Measurements from ENCODE around the gene FNDC3B. TPM values are rescaled to one million over a fixed set of nuclear protein-coding genes. Genes with fewer than 3 reads are reported as not detected.

The FNDC3B gene
- total and polyA plus RNA-seq, 2 of the 8 experiments (the other 6 are each of a cell fraction or from before 2014, with no cell fraction given), result 14.1 to 44.4 TPM

- H3K27ac ChIP-seq (ENCODE audit: low read depth, low read length), result no peak overlapping the region
- H3K4ac ChIP-seq (replicated peaks; ENCODE audit: insufficient read length, low read depth, low read length), result no peak overlapping the region
- no peak overlapping the region for H2BK20ac ChIP-seq (ENCODE audit: low read length)
- no peak overlapping the region for H2AFZ ChIP-seq (ENCODE audit: low read length)
- H2BK15ac ChIP-seq (ENCODE audit: low read length), result no peak overlapping the region
- H3K4me2 ChIP-seq (ENCODE audit: insufficient read depth in 1 of 2, low read depth in 2 of 2, low read length in 2 of 2), result no peak overlapping the region
- H3K23ac ChIP-seq (ENCODE audit: insufficient read length), result no peak overlapping the region
- no peak overlapping the region for H2BK5ac ChIP-seq (ENCODE audit: low read depth, low read length)
- H3K18ac ChIP-seq (ENCODE audit: extremely low read depth, low read length), result no peak overlapping the region
- peaks cover 0 to under 1% of the 10 kb centered on the region in 2 experiments; a peak in 1 of 4 replicates for H3K79me2 ChIP-seq (ENCODE audit: control insufficient read depth in 1 of 2, insufficient read depth in 2 of 2, low read length in 2 of 2)
- no peak for TF ChIP-seq CHD2 (IDR thresholded peaks at IDR 0.05; ENCODE audit: low read length)
- no peak for TF ChIP-seq NANOG (IDR thresholded peaks at IDR 0.05; ENCODE audit: insufficient read depth, low read depth, low read length, poor library complexity, severe bottlenecking)
- no peak for TF ChIP-seq RBBP5 (IDR thresholded peaks at IDR 0.05; ENCODE audit: borderline replicate concordance, low read depth, low read length)
- TF ChIP-seq MAFK (IDR thresholded peaks at IDR 0.05; ENCODE audit: low read depth, low read length), result no peak
- TF ChIP-seq EP300 (IDR thresholded peaks at IDR 0.05; ENCODE audit: borderline replicate concordance in 1 of 2, low read depth in 2 of 2, low read length in 2 of 2), result no peak
- TF ChIP-seq SRF (IDR thresholded peaks at IDR 0.05; ENCODE audit: low read depth, low read length), result no peak
- TF ChIP-seq POLR2A (IDR thresholded peaks at IDR 0.05; ENCODE audit: control extremely low read depth in 1 of 2, low read depth in 2 of 2, low read length in 2 of 2), result no peak
- TF ChIP-seq SP4 (IDR thresholded peaks at IDR 0.05; ENCODE audit: low read length), result no peak
- TF ChIP-seq ASH2L (IDR thresholded peaks at IDR 0.05; ENCODE audit: low read length), result no peak
- TF ChIP-seq FOSL1 (IDR thresholded peaks at IDR 0.05; ENCODE audit: insufficient read depth, low read depth, low read length), result no peak
- TF ChIP-seq JUN (IDR thresholded peaks at IDR 0.05; ENCODE audit: low read depth, low read length), result no peak
- no peak for TF ChIP-seq TBP (IDR thresholded peaks at IDR 0.05; ENCODE audit: low read depth, low read length)
- TF ChIP-seq CREB1 (IDR thresholded peaks at IDR 0.05), result no peak
- H3K9me3 ChIP-seq (ENCODE audit: insufficient read depth in 2 of 2, low read depth in 1 of 2, low read length in 1 of 2), result no peaks in the 10 kb centered on the region
- FAIRE-seq, result no peak
- H4K91ac ChIP-seq (replicated peaks; ENCODE audit: insufficient read length, low read length), result no peak overlapping the region
- H2BK12ac ChIP-seq (ENCODE audit: low read depth, low read length), result no peak overlapping the region
- no peak overlapping the region for H2AK5ac ChIP-seq (ENCODE audit: low read depth, low read length)
- no peak overlapping the region for H4K8ac ChIP-seq (ENCODE audit: extremely low read depth, insufficient read depth, low read length)
- H4K20me1 ChIP-seq (replicated peaks in 1 of 2; ENCODE audit: control insufficient read depth in 1 of 2, insufficient read depth in 2 of 2, low read length in 2 of 2), result no peaks in the 10 kb centered on the region
- POLR2A ChIA-PET (ENCODE audit: partially characterized antibody), result no interaction called here
- 92% methylated on average over 1 of the region's 1 CpG; no CpG with 5 or more reads in 1 of the 2 experiments for WGBS, 2 experiments (ENCODE audit: extremely low coverage in 1 of 2, insufficient coverage in 1 of 2, insufficient read length in 1 of 2, insufficient replicate concordance in 2 of 2, low coverage in 1 of 2, low lambda C conversion rate in 2 of 2, missing lambda C conversion rate in 1 of 2)
- DNase-seq (ENCODE audit: low read depth in 1 of 2, low spot score in 2 of 2), result no peak
- H4K5ac ChIP-seq (ENCODE audit: insufficient read length, low read depth, low read length), result no peak overlapping the region
- no peaks in the 10 kb centered on the region for H3K27me3 ChIP-seq (replicated peaks in 1 of 4; ENCODE audit: control insufficient read depth in 3 of 4, extremely low read depth in 1 of 4, insufficient read depth in 3 of 4, low read length in 3 of 4)
- no peak overlapping the region for H3K56ac ChIP-seq (replicated peaks; ENCODE audit: insufficient read length, low read depth, low read length)
- no peak overlapping the region for H2BK120ac ChIP-seq (replicated peaks; ENCODE audit: low read depth, low read length)
- H3K9ac ChIP-seq (replicated peaks in 1 of 4; ENCODE audit: extremely low read depth in 1 of 4, low read depth in 3 of 4, low read length in 3 of 4), result no peak overlapping the region
- H3K79me1 ChIP-seq (ENCODE audit: low read depth, low read length), result no peaks in the 10 kb centered on the region
- H3K4me1 ChIP-seq (replicated peaks in 1 of 4; ENCODE audit: control insufficient read depth in 3 of 4, insufficient read depth in 4 of 4, low read length in 3 of 4), result peaks cover 0 to 10% (median 3%) of the 10 kb centered on the region in 4 experiments; a peak in 3 of 7 replicates
- H3K14ac ChIP-seq (ENCODE audit: insufficient read length), result no peak overlapping the region
- CTCF ChIA-PET (ENCODE audit: partially characterized antibody), result interaction anchor here (1.1 kb wide), 1 partner anchor 79 kb away, joined by 3 read pairs; no protein-coding TSS in a partner anchor
- H3K4me3 ChIP-seq (ENCODE audit: extremely low read depth in 1 of 4, insufficient read depth in 2 of 4, low read depth in 3 of 4, low read length in 4 of 4), result no peak overlapping the region
- H3K23me2 ChIP-seq (ENCODE audit: low read depth, low read length), result no peaks in the 10 kb centered on the region
- H3K36me3 ChIP-seq (ENCODE audit: control insufficient read depth in 2 of 4, insufficient read depth in 4 of 4, low read length in 3 of 4), result peaks cover 0 to 10% (median 2%) of the 10 kb centered on the region in 4 experiments; a peak in 2 of 8 replicates
Measured at GRCh38 chr3:172249039-172249438, 209.7 kb downstream of the FNDC3B start.
